HG03060 (cell line): Measurements from ENCODE around the gene MEMO1.
"Not testable (repeated sequence)": the region's sequence is repeated elsewhere in the genome, so short reads cannot be mapped to it uniquely, and the experiment has no call there.

Experiments
- ATAC-seq: cut with Tn5 transposase; IDR thresholded peaks from one replicate; pipeline ENCODE4 v1.9.1; 2021; ENCODE audit warnings: low read depth, moderate number of reproducible peaks; ENCODE audit not compliant: unreplicated experiment

MEMO1 gene

GRCh38 chr2:31922542-31923408 is 88.0 kb downstream of the MEMO1 start:
- peak; percentile 44 for ATAC-seq

- no peak for ATAC-seq
These were observed 89.8 kb downstream of the MEMO1 start for GRCh38 chr2:31920962-31921361.

GRCh38 chr2:31919499-31919898 is 91.3 kb downstream of the MEMO1 start:
- ATAC-seq: no peak

GRCh38 chr2:31909661-31910060 is 101.1 kb downstream of the MEMO1 start:
- no peak for ATAC-seq

- not testable (repeated sequence) for ATAC-seq
These were observed 103.3 kb downstream of the MEMO1 start for GRCh38 chr2:31907491-31907890.

- no peak for ATAC-seq
These were observed 107.6 kb downstream of the MEMO1 start for GRCh38 chr2:31903109-31903780.

GRCh38 chr2:31901900-31902299 is 108.9 kb downstream of the MEMO1 start:
- no peak for ATAC-seq

GRCh38 chr2:31900156-31900555 is 110.7 kb downstream of the MEMO1 start:
- not testable (repeated sequence) for ATAC-seq

- ATAC-seq: not testable (repeated sequence)
These were observed 112.5 kb downstream of the MEMO1 start for GRCh38 chr2:31898346-31898745.

GRCh38 chr2:31897340-31897739 is 113.5 kb downstream of the MEMO1 start:
- ATAC-seq: not testable (repeated sequence)

- no peak for ATAC-seq
These were observed 114.5 kb downstream of the MEMO1 start for GRCh38 chr2:31896293-31896692.

GRCh38 chr2:31894656-31895055 is 116.2 kb downstream of the MEMO1 start:
- no peak for ATAC-seq

- ATAC-seq: no peak
These were observed 117.7 kb downstream of the MEMO1 start for GRCh38 chr2:31893094-31893493.

GRCh38 chr2:31889044-31889443 is 121.8 kb downstream of the MEMO1 start:
- no peak for ATAC-seq

- no peak for ATAC-seq
These were observed 122.3 kb downstream of the MEMO1 start for GRCh38 chr2:31888550-31888949.

- ATAC-seq: no peak
These were observed 124.1 kb downstream of the MEMO1 start for GRCh38 chr2:31886700-31887099.

- ATAC-seq: no peak
These were observed 133.8 kb downstream of the MEMO1 start for GRCh38 chr2:31877008-31877407.

- no peak for ATAC-seq
These were observed 136.7 kb downstream of the MEMO1 start for GRCh38 chr2:31874071-31874470.

- ATAC-seq: no peak
These were observed 145.6 kb downstream of the MEMO1 start for GRCh38 chr2:31865215-31865614.

- ATAC-seq: no peak
These were observed 146.9 kb downstream of the MEMO1 start for GRCh38 chr2:31863867-31864266.

- not testable (repeated sequence) for ATAC-seq
These were observed 147.7 kb downstream of the MEMO1 start for GRCh38 chr2:31863015-31863656.
